ENCODE results near the gene MROH2A.
A peak's percentile ranks its signal among the peaks of the same experiment; 100 is the strongest.
"Not testable (repeated sequence)": the region's sequence is repeated elsewhere in the genome, so short reads cannot be mapped to it uniquely, and the experiment has no call there.

MROH2A gene

DNA sequence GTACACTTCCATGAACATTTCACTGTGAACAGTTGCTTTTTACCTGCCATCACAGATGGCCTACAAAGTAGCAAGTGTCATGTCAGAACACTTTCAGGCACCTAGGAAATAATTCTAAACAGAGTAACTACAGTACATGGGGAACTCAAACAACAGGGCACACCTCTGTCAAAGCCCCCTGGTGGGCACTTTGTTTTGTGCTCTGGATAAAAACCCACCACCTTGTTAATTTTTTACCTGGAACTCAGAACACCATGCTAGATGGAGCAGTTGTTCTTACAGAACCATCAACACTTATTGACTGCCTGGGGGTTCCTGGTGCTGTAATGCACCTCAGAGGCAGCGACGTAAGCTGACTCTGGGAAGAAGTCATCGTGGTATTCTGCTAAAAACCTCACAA is 87.7 kb downstream of the MROH2A start:
- no peak for DNase-seq (ENCODE audit: low read depth)
- TF ChIP-seq, protein P1, sequence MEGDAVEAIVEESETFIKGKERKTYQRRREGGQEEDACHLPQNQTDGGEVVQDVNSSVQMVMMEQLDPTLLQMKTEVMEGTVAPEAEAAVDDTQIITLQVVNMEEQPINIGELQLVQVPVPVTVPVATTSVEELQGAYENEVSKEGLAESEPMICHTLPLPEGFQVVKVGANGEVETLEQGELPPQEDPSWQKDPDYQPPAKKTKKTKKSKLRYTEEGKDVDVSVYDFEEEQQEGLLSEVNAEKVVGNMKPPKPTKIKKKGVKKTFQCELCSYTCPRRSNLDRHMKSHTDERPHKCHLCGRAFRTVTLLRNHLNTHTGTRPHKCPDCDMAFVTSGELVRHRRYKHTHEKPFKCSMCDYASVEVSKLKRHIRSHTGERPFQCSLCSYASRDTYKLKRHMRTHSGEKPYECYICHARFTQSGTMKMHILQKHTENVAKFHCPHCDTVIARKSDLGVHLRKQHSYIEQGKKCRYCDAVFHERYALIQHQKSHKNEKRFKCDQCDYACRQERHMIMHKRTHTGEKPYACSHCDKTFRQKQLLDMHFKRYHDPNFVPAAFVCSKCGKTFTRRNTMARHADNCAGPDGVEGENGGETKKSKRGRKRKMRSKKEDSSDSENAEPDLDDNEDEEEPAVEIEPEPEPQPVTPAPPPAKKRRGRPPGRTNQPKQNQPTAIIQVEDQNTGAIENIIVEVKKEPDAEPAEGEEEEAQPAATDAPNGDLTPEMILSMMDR (IDR thresholded peaks at IDR 0.05; ENCODE audit: control insufficient read depth, extremely low read depth, insufficient read depth), result no peak
- no peak overlapping the region for H3K4me3 ChIP-seq (ENCODE audit: low read depth, low read length)

GRCh38 chr2:233866479-233866878 is 88.3 kb downstream of the MROH2A start:
- no peak overlapping the region for H3K4me3 ChIP-seq (ENCODE audit: low read depth, low read length)
- DNase-seq (ENCODE audit: low read depth), result no peak
- TF ChIP-seq, protein P1 (IDR thresholded peaks at IDR 0.05; ENCODE audit: control insufficient read depth, extremely low read depth, insufficient read depth), result no peak

- H3K4me3 ChIP-seq (ENCODE audit: low read depth, low read length), result peak within 1 kb of the TSS; percentile 84
- TF ChIP-seq, protein P1 (IDR thresholded peaks at IDR 0.05; ENCODE audit: control insufficient read depth, extremely low read depth, insufficient read depth), result no peak
- DNase-seq (ENCODE audit: low read depth), result peak; percentile 25
Measured at GRCh38 chr2:233867993-233868532, 89.9 kb downstream of the MROH2A start, which contains the start of gene MSL3B. Gene MSL3B (minus strand): TSS chr2:233868386.

DNA sequence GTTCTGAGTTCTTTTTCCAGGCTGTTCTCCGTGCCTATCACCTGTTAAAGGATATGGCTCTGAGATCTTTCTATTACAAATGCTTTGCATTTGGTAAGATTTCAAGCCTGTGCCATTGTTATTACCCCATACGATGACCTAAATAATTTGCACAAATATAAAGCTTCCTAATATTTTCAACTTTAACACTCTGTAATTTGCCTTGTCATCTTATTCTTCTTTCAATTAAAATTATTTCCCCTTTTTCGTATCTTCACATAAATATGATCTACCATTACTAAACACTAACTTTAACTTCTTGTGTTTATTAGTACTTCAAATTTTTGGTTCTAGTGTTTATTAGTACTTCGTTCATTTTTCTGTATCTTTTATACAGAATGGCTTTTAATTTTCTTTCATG is 93.3 kb downstream of the MROH2A start:
- TF ChIP-seq, protein P1 (IDR thresholded peaks at IDR 0.05; ENCODE audit: control insufficient read depth, extremely low read depth, insufficient read depth), result no peak
- DNase-seq (ENCODE audit: low read depth), result no peak
- H3K4me3 ChIP-seq (ENCODE audit: low read depth, low read length), result no peak overlapping the region

DNA sequence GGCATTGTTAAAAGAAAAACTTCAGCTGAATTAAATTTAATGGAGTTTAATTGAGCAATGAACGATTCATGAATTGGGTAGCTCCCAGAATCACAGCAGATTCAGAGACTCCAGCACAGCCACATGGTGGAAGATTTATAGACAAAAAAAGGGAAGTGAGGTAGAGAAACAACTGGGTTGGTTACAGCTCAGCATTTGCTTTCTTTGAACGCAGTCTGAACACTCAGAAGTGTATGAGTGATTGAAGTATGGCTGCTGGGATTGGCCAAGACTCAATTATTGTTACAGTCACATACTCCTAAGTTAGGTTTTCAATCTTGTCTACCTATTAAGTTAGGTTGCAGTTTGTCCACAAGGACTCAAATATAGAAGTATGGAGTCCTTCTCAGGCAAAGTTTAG is 94.0 kb downstream of the MROH2A start:
- not testable (repeated sequence) for DNase-seq (ENCODE audit: low read depth); H3K4me3 ChIP-seq (ENCODE audit: low read depth, low read length)

DNA sequence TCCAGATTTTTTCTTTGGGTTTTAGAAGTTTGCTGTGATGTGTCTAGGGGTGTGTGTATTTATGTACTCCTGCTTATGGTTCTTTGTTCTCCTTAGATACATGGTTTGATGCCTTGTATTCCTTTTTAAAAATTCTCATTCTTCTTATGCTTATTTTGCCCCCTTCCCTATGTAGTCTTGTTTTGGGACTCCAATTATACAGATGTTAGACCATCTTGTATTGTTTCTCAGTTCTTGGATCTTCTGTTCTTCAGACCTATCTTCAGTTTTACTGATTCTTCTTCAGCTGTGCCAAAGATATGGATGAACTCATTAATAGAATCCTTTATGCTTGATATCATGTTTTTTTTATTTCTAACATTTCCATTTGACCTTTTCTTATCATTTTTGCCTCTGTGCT is 104.2 kb downstream of the MROH2A start:
- TF ChIP-seq, protein P1 (IDR thresholded peaks at IDR 0.05; ENCODE audit: control insufficient read depth, extremely low read depth, insufficient read depth), result no peak
- no peak for DNase-seq (ENCODE audit: low read depth)
- no peak overlapping the region for H3K4me3 ChIP-seq (ENCODE audit: low read depth, low read length)

All from LNCaP clone FGC (cell line).